Fibroblast of the aortic adventitia (primary cell): ENCODE measurements around the gene ARHGAP26. TPM values are rescaled to one million over a fixed set of nuclear protein-coding genes. Genes with fewer than 3 reads are reported as not detected.

Experiments used
- DNase-seq: peaks from one replicate; pipeline ENCODE4 v3.0.0-alpha.2; 2010; ENCODE audit warnings: low read depth
- H3K4me3 ChIP-seq: 2 replicates; pipeline ENCODE4 v1.5.1; 2011; ENCODE audit warnings: low read depth, mild to moderate bottlenecking, control low read depth, low read length, moderate library complexity
- total RNA-seq: library from RNA; depleted of rRNA; stranded (reverse); fragments of >200 nt; gene quantifications from 2 replicates; pipeline ENCODE4 v1.2.3, GENCODE V29; 2012; ENCODE audit warnings: low replicate concordance
- TF ChIP-seq, protein P1 (sequence below): IDR thresholded peaks from 2 replicates; pipeline ENCODE4 v1.5.1; 2011; ENCODE audit warnings: mild to moderate bottlenecking, low read length, control low read depth, inconsistent platforms; ENCODE audit not compliant: insufficient read depth

The ARHGAP26 gene
- total RNA-seq, 1 donor: 9.0 TPM

DNA sequence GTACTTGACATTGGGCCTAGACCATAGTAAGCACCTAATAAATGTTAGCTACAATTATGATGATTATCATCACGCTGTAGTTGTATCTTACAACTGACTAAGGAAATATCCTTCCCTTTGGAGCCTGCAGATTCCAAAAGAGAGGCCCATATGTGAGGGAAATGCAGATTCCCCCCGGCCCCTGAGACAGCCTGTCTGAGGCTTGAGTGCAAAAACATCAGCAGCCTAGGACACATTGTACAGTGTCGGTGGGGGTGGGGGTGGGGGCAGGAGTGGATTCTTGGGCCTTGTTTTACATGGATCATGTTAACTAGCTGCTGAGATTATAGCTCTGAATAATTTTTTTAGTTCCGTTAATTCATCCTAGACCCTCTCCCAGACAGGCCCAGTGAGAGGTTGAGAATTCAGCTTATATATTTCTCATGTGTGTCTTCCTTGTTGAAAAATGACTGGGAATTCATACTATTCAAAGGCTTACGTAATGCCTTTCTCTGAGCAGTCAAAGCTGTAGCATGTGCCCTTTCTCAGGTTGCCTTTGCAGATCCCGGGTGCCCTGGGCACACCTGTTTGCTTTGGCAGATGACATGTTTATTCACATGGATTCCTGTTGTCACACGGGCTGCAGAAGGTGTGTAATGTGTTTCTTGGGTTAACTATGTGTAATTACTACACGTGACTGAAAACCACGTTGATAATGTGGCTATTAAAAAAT, 370.5 kb downstream of the ARHGAP26 start:
- TF ChIP-seq, protein P1, sequence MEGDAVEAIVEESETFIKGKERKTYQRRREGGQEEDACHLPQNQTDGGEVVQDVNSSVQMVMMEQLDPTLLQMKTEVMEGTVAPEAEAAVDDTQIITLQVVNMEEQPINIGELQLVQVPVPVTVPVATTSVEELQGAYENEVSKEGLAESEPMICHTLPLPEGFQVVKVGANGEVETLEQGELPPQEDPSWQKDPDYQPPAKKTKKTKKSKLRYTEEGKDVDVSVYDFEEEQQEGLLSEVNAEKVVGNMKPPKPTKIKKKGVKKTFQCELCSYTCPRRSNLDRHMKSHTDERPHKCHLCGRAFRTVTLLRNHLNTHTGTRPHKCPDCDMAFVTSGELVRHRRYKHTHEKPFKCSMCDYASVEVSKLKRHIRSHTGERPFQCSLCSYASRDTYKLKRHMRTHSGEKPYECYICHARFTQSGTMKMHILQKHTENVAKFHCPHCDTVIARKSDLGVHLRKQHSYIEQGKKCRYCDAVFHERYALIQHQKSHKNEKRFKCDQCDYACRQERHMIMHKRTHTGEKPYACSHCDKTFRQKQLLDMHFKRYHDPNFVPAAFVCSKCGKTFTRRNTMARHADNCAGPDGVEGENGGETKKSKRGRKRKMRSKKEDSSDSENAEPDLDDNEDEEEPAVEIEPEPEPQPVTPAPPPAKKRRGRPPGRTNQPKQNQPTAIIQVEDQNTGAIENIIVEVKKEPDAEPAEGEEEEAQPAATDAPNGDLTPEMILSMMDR: no peak
- no peak for DNase-seq
- no peak overlapping the region for H3K4me3 ChIP-seq

DNA sequence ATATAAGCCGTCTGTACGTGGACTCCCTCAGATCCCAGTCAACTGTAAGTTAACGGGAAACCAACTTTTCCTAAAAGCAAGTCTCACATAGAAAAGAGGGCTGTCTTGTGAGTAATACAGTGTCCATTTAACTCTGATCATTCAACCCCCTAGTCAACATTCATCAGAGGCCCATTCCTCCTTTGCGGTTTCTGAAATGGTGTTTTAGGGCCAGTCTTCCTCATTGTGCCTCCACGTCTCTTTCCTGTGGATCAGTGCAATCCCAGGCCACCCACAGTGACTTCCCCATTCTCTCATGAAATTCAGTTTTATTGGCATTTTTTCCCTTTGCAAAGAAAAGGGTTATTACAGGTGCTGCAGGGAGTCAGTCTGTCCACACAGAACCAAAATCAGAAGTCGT, 371.5 kb downstream of the ARHGAP26 start:
- DNase-seq: no peak
- TF ChIP-seq, protein P1: no peak
- no peak overlapping the region for H3K4me3 ChIP-seq

DNA sequence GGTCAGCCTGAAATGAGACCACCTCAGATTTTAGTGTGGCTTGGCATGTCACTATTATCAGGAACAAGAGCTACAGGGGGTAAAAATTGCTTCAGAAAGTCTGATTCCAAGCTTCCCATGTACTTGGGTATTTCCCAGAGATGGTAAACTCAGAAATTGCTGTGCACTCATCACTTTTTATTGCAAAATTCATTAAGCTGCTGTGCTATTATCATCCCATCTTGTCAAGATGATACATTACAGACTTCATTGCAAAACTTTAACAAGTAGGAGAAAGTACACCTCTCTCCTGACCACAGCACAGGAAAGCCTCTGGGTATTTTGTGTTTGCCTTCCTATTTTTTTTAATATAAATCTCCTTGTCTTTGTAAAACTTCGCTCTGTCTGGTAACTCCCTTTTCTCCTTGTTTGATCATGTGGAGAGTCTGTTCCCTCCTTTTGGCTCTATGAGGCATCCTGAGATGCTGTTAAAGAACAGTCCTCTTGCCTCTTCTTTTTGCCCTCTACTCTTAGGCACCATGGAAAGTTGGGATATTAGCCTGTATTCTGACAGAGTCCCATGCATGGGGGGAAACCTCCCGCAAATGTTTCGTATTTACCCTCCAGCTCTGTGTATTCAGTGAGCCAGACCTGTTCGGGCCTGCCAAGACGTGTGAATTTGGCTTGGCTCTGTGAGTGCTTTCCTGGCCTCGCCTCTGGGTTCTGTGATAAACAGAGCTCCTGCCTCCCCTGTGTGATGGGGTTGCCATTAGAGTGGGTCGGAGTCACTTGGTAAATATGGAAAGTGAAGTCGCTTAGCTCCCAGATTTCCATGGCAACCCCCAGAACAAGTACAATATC, 372.6 kb downstream of the ARHGAP26 start:
- H3K4me3 ChIP-seq: no peak overlapping the region
- peak; percentile 85 for DNase-seq
- TF ChIP-seq, protein P1: no peak

DNA sequence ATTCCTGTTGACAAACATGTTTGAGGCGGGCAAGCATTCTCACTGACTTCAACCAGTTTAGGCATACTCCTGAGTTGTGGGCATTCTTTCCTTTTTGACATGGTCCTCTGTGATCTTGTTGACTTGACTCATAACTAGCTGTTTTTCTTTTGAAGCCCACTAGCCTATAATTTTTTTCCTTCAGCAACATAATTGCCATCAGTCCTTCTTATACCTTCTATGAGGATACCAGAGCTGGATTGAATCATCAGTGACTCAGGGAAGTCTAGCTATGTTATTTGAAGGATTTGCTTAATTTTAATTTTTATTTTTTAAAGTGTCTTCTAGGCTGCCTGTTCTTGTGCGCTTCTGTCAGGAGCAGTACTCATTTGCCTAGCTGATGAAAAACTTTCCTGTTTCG, 373.8 kb downstream of the ARHGAP26 start:
- DNase-seq: peak; percentile 56
- no peak overlapping the region for H3K4me3 ChIP-seq
- TF ChIP-seq, protein P1: no peak

DNA sequence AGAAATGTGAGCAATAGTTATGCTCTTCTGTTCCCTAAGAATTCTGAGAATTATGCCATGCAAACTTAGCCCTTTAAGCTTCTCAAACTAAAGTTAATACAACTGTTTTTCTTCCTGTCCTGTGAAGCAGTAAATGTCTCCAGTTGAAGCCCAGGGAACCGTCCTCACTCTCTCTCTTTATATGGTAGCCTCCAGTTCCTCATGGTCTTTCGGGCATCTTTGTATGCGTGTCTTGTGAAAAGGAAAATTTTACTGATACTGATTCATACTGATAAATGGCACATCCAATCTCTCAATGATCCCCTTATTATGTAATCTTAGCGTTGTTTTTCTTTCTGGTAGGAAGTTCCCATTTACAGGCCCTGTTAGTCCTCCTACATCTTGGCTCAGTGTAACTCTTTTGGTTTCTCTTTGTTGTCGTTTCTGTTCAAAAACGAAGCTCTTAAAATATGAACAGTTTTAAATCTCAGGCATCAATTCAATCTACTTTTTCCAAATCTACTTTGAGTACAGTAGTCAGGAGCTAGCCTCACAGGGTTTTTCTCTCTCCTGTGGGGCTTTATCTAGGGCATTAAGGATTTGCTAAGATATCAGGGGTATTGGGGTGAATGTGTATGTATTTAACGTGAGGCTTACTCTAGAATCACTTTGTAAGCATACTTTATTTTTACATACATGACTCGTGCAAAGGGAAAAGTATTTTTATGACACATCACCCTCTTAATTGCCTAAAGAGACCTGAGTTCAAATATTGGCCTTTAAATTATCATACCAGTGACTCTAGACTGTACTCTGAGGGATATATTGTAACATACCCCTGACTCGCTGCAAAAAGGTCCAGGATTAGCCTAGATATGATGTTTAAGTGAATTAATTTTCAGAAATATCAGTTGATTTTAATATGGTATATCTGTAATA, 375.3 kb downstream of the ARHGAP26 start:
- DNase-seq: peak; percentile 62
- TF ChIP-seq, protein P1: no peak
- no peak overlapping the region for H3K4me3 ChIP-seq

DNA sequence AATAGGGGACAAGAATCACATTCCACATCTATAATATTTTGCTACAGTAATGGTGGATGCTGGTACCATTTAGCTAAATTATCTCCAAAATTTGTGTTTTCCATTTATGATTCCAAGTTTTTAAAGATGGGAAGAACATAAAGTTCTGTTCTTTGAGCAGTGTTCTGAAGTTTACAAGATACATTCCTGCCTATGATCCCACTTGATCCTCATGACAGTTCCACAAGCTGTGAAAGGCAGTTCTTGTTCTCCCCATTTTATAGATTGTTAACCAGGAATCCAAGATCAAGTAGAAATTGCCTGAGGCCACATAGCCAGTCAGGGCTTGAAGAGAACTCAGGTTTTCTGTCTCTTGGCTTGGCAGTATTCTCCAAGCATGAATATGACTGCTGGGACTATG, 376.0 kb downstream of the ARHGAP26 start:
- TF ChIP-seq, protein P1: no peak
- no peak overlapping the region for H3K4me3 ChIP-seq
- DNase-seq: no peak
